Measurements from ENCODE around the gene ZBED4.

ZBED4 gene

DNA sequence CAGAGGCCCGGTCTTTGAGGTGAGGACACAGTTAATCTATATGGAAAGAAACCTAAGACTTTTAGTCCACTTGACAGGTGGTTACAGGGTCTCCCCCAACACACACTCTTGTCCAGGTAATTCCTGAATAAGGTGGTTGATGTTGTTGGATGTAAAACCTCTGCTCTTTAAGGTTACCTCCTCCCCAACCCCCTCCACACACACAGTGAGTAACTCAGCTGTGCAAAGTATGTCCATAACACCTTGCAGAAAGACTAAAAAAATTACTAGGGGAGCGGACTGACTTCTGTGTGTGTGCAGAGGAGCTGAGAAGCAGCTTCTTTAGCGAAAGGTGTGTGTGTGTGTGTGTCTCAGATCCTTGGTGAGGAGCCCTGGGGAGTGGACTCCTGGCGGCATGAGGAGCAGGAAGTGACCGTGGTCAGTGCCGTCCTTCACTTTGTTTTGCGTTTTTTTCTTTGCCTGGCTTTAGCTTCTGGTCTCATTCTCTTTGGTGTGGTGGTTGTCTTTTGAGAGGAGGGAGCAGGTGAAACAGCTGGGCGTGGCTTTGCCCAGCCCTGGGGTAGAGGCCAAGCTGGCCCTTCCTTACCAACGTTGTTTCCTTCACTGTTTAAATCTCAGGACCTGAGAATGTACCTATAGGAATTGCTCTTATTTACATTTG, 1.7 kb downstream of the ZBED4 start:
- DNase-seq (ENCODE audit: low read depth in 2 of 2) = no peak

DNA sequence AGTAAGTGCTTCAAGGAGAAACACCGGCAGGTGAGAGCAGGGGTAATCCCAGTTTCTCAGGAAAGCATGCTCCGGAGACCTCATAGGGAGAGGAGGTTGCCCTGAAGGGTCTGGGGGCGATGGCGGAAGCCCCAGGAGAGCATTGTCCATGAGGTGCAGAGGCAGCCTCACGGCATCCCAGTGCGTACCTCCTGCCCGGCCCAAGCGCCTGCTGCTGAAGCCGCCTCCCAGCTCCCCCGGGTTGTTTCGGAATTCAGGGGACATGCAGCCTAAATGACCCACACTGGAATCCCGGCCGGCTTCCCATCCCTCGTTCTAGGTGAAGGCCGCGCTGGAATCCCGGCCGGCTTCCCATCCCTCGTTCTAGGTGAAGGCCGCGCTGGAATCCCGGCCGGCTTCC, 2.7 kb downstream of the ZBED4 start:
- DNase-seq (ENCODE audit: low read depth in 2 of 2) = no peak

DNA sequence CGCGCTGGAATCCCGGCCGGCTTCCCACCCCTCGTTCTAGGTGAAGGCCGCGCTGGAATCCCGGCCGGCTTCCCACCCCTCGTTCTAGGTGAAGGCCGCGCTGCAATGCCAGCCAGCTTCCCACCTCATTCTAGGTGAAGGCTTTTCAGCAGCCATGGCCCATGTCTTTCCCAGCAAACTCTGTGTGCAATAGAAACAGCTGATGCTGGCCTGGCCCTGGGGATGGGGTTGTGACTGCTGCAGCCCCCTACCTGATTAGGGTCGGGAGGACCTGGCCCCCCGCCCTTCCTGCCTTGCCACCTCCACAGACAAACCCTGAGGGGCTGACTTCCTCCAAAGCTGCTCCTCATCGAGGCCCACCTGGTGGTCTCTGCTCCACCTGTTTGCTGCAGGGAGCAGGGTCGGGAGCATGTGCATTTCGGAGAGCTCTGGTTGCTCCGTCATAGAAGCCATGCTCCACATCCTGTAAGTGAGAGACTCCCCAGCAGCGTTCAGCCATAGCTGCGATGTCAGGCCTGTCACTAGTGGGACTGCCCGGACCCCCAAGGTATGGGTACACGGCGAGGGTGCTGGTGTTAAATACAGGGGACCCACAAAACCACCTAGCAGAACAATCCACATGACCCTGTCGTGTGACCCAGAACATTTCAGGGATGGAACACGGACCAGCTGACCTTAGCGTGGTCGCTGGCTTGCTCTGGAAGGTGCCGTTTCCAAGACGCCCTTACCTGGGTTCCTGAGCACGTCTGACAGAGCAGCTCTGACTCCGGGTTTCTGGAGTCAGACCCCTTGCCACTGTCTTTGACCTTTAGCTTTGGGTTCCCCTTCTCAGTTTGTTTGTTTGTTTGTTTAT, 3.3 kb downstream of the ZBED4 start:
- DNase-seq (ENCODE audit: low read depth in 2 of 2) = no peak

DNA sequence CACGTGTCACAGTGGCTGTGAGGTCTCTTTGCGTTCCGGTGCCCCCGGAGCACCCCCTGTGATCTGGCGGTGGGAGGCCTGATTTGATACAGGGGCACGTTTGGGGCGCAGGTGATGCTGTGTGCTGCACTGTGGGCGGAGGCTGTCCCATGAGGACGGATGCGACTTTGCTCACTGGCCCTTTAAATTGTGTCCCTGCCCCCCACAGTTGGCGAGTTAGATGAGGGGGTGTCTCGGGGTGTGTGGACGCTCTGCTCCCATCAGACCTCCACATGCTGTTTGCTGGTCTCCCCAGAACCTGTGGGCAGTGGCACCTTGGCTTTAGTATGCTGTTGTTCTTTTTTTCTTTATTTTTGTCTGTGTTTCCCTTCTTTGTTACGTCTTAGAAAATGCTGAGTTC, 5.2 kb downstream of the ZBED4 start:
- DNase-seq (ENCODE audit: low read depth in 2 of 2) = no peak

DNA sequence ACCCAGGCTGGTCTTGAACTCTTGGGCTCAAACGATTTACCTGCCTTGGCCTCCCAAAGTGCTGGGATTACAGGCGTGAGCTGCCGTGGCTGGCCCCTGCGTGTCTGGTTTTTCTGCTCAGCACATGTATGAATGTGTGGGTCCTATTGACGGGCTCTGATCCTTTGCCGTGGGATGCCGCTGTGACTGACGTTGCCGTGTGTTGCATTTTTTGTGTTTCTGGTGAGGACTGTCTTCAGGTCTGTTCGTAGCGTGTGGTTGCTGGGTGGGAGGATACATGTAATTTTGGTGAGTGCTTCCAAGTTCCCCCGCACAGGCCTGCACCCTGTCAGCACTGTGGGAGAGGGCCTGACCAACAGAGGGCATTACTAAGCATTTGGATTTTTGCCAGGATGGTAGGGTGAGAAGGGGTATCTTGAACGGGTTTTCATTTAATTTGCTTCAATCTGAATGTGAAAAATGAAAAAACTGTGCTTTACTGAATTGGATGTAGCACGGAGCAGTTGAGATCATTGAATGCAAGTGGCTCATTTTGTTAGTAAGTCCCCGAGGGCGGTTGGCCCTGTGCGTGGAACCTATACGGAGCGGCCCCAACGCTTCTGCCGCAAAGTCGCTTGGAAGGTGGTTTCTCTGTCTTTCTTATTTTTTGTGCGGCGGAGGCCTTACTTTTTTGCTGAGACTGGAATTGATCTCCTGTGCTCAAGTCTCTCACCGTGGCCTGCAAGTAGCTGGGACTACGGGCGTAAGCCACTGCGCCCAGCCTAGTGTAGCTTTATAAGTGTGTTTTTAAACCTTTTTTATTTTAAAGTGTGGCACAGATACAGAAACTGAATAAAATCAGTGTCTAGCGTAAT, 8.2 kb downstream of the ZBED4 start:
- no peak for DNase-seq (ENCODE audit: low read depth in 2 of 2)

DNA sequence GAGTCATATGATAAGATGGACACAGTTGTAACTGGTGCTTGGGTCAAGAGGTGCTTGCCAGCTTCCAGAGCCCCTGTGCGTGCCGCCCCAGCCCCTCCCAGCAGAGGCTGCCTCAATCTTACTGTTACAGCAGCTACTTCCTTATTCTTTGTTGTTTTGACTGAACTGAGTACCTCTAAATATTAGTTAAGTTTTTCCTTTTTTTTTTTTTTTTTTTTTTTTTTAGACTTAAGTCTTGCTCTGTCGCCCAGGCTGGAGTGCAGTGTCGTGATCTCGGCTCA, 8.8 kb downstream of the ZBED4 start:
- DNase-seq (ENCODE audit: low read depth in 2 of 2) = no peak

DNA sequence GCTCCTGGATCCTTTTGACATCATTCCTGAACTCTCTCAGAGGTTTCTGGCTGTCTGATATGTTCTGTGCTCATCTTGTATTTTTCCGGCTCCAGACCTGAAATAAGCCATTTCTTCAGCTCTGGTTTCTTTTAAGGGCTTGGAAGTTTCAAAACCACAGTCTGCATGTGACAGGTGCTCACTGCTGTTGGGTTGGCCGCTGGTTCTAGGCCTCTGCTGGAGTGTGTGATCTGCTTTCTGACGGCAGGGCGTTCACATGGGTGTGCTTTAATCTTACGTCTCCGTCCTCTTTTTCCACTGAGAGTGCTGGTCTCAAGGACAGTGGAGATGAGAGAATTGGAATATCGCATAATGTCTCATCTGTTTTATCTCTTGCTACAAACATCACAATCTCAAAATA, 10.3 kb downstream of the ZBED4 start:
- DNase-seq (ENCODE audit: low read depth in 2 of 2) = no peak

DNA sequence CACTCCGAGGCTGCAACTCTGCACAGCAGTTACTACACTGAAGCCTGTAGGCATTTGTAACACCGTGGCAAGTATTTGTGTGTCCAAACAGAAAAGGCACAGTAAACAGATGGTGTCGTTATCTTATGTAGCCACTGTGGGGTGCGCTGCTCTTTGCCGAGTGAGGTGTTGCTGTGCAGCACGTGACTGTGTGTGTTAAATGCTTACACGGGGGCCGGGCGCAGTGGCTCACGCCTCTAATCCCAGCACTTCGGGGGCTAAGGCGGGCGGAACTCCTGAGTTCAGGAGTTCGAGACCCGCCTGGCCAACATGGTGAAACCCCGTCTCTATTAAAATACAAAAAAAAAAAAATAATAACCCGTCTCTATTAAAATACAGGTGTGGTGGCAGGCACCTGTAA, 11.5 kb downstream of the ZBED4 start:
- no peak for DNase-seq (ENCODE audit: low read depth in 2 of 2)

DNA sequence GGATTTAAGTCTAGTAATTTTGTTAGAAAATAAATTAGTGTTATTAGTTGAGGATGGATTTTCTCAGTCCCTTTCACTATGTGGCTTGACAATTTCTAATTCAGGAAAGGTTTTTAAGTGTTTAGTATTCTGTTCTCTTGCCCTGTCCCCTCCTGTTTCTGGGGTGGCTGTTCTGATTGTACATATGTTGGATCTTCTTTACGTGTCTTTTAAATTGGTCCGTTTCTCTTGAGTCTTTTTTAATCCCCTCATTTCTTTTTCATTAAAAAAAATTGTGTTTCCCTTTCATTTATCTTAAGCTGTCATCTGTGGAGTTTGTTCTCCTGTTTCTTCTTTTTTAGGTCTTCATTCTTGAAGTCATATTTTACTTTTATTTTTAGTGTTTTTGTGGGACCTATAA, 12.5 kb downstream of the ZBED4 start:
- DNase-seq (ENCODE audit: low read depth in 2 of 2) = no peak

DNA sequence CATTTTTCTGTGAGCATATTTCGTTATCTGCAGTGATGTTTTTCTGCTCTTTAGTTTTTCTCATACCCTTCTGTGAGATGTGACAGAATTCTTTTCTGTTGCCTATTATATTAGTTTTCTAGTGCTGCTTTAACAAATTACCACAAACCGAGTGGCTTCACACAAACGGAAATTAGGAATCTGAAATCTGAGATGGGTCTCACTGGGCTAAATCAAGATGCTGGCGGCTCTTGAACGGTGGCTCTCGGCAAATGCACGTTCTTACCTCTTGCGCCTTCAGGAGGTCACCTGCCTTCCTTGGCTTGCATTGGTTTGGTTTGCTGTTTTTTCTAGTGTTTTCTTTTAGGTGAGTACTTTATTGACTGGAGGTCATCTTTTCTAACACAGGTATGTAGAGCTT, 13.0 kb downstream of the ZBED4 start:
- no peak for DNase-seq (ENCODE audit: low read depth in 2 of 2)

DNA sequence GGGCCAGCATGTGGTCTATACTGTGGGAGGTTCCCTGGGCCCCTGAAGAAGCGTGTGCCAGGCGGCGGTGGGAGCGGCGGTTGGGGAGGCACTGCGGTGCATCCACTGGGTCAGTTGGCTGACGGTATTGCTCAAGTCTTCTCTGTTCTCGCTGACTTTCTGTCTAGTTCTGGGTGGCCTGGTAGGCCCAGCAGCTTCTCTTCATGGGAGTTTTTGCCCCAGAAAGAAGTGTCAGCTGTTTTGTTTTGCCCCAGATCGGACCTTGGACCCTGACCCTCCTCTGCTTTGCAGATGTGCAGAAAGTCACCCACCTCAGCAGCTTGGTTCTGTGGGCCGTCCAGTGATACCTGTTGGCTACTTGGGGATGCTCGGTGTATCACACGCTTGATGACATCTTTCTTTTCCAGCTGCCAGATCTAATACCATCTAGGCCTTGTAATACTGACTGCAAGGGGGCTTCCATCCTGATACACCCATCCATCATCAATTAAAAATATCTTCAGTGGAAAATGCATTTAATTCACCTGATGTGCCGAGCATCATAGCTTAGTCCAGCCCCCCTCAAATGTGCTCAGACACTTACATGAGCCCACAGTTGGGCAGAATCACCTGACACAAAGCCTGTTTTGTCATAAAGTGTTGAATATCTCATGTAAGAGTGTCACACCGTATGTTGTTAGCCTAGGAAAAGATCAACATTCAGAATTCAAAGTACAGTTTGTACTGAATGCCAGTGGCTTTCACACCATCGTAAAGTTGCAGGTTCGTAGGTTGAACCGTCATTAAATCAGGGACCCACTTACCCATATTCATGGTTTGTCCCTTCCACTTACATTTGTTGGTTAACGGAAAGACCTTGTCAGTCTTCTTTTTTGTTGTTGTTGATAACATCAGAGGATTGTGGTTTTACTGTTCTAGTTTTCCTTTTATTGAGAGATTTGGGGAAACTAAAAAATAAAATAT, 13.9 kb downstream of the ZBED4 start:
- DNase-seq (ENCODE audit: low read depth in 2 of 2) = no peak

DNA sequence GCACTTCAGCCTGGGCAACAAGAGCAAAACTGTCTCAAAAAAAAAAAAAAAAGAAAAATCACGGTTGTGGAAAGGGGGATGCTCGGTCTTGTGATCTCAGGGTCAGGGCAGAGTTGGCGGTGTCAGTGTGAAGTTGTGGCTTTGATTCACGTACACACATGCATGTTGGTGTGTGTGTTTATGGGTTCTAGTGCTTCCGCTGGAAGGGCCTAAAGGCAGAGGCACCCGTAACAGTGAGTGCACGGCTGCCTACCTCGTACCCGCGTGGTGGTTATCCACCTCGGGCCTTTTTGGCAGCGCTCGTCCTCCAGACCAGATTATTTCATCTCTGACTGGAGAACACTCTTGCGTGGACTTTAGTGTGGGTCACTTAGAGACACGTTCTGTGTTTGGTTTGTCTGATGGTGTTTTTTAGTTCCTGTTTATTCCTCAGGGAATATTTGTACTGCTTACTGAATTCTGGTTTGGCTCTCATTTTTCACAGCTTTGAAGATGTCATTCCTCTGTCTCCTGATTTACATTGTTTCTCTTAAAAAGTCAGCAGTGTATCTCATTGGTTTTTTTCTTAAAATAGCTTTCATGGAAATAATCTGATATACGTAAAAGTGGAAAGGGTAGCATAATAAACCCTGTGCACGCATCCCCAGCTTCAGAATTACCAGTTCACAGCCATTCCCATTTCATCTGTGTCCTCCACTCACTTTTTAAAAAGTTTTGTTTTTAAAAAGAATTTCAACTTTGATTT, 15.6 kb downstream of the ZBED4 start:
- DNase-seq (ENCODE audit: low read depth in 2 of 2) = no peak

DNA sequence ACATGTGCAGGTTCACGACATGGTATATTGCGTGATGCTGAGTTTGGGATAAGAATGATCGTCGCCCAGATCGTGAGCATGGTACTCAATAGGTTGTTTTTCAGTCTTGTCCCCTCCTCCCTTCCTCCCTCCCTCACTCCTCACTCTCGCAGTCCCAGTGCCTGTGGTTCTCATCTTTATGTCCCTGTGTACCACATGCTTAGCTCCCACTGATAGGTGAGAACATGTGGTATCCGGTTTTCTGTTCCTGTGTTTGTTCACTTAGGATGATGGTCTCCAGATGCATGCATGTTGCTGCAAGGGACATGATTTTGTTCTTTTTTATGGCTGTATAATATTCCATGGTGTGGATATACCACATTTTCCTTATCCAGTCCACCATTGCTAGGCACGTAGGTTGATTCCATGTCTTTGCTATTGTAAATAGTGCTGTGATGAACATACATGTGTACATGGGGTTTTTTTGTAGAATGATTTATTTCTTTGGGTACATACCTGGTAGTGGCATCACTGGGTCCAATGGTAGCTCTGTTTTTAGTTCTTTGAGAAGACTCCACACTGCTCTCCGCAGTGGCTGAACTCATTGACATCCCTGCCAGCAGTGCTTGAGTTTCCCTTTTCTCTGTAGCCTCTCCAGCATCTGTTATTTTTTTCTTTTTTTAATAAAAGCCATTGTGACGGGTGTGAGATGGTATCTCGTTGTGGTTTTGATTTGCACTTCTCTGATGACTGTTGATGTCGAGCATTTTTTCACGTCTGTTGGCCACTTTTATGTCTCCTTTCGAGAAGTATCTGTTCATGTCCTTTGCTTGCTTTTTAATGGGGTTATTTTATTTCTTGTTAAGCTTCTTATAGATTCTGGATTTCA, 16.4 kb downstream of the ZBED4 start:
- no peak for DNase-seq (ENCODE audit: low read depth in 2 of 2)

DNA sequence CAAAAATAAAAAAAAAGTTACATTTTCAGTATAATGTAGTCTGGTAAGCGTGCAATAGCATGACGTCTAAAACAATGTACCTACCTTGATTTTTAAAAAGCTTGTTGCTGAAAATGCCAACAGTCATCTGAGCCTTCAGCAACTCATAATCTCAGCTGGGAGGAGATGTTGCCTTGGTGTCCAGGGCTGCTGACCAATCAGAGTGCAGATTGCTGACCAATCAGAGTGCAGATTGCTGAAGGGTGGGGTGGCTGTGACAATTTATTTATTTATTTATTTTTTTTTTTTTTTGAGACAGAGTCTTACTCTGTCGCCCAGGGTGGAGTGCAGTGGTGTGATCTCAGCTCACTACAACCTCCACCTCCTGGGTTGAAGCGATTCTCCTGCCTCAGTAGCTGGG, 17.8 kb downstream of the ZBED4 start:
- DNase-seq (ENCODE audit: low read depth in 2 of 2) = no peak

DNA sequence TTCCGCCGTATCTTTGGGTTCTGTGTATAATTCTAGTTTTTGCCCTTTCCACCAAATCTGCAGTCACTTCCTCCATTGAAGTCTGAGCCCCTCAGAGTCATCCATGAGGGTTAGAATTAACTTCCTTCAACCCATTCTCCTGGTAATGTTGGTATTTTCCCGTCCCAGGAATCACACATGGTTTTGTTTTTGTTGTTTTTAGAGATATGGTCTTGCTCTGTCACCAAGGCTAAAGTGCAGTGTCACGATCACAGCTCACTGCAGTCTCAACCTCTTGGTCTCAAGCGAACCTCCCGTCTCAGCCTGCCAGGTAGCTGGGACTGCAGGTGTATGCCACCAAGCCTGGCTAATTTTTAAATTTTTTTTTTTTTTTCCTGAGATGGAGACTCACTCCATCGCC, 18.7 kb downstream of the ZBED4 start:
- DNase-seq (ENCODE audit: low read depth in 2 of 2) = no peak

DNA sequence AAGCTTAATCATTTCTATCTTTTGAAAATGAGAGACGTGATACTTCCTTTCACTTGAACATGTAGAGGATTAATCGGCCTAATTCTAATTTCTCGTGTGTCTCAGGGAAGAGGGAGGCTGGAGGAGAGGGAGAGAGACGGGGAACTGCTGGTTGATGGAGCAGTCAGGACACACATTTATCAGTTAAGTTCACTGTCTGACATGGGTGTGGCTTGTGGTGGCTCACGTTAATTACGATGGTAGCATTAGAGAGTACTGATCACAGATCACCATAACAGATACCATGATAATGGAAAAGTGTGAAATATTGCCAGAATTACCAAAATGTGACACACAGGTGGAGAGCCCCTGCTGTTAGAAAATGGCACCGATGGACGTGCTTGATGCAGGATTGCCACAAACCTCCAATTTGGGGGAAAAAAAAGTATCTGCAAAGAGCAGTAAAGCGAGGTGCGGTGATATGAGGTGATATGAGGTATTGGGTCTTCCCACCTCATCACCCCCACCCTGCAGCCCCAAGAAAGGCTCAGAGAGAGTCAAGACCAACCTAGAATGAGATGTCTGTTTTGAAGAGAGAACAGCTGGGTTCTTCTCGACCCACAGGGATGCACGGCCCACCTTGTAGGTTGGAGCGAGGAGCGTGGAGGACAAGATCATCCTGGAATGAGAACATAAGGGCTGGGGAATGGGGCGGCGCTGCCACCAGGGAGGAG, 19.7 kb downstream of the ZBED4 start:
- no peak for DNase-seq (ENCODE audit: low read depth in 2 of 2)

DNA sequence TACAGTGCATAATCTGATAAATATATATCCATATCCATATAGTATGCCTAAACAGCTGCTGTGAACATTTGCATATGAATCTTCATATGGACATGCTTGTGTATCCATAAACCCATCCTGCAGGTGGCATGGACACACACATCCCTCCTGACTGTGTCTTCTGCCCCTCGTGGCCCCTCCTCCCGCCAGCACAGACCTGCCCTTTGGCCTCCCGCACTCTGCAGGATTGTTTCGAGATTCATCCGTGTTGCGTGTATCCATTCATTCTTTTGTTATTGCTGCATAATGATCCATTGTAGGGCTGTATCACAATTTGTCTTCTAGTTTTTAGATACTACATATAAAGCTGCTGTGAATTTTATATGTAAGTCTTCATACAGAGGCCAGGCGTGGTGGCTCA, 24.0 kb downstream of the ZBED4 start:
- no peak for DNase-seq (ENCODE audit: low read depth in 2 of 2)

DNA sequence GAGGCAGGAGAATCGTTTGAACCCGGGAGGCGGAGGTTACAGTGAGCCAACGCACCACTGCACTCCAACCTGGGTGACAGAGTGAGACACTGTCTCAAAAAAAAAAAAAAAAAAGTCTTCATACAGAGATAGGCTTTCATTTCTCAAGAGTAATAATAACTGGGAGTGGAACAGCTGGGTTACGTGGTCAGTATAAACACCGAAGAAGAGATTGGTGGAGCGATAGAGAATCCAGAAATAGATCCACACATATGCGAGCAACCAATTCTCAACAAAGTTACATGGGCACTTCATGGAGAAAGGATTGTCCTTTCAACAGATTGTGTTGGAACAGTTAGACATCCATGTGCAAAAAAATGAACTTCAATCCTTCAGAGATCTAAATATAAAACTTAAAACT, 24.6 kb downstream of the ZBED4 start:
- no peak for DNase-seq (ENCODE audit: low read depth in 2 of 2)

DNA sequence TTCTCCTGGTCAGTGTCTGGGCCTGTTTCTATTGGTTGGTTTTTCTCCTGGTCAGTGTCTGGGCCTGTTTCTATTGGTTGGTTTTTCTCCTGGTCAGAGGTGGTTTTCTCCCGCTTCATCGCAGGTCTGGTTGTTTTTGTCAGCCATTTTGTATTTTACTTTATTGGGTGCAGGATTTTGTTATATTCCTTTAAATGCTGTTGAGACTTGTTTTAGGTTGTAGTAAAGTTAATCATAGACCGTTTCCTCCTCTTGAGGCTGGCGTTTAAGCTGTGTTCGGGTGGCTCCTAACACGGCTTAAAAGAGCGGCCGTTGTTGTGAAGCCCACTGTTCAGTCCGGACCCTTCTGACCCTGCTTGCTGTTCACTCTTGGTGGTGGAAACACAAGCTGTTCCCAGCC, 26.2 kb downstream of the ZBED4 start:
- DNase-seq (ENCODE audit: low read depth in 2 of 2) = no peak

Measured in fibroblast of skin of left biceps (primary cell).